Measurements from ENCODE around the gene SLC16A4.
"Not testable (repeated sequence)": the region's sequence is repeated elsewhere in the genome, so short reads cannot be mapped to it uniquely, and the experiment has no call there.

The SLC16A4 gene

GRCh38 chr1:110390692-110391245 lies at the start of gene SLC16A4:
TSS of gene SLC16A4 (minus strand) at chr1:110391026. CDS start at chr1:110389323, 1,703 bp downstream.
- DNase-seq: no peak

GRCh38 chr1:110439873-110440272 lies 49.0 kb upstream of the SLC16A4 start:
- DNase-seq: not testable (repeated sequence)

GRCh38 chr1:110438893-110439292 lies 48.1 kb upstream of the SLC16A4 start:
- no peak for DNase-seq

GRCh38 chr1:110437645-110438299 lies 46.9 kb upstream of the SLC16A4 start:
- DNase-seq: not testable (repeated sequence)

GRCh38 chr1:110436635-110437034 lies 45.8 kb upstream of the SLC16A4 start:
- DNase-seq: no peak

GRCh38 chr1:110434946-110435345 lies 44.1 kb upstream of the SLC16A4 start:
- no peak for DNase-seq

- DNase-seq: no peak
Observed at GRCh38 chr1:110433803-110434202, 43.0 kb upstream of the SLC16A4 start.

GRCh38 chr1:110433213-110433612 lies 42.4 kb upstream of the SLC16A4 start:
- no peak for DNase-seq

- DNase-seq: no peak
Observed at GRCh38 chr1:110430901-110431300, 40.1 kb upstream of the SLC16A4 start.

- no peak for DNase-seq
Observed at GRCh38 chr1:110430366-110430765, 39.5 kb upstream of the SLC16A4 start.

GRCh38 chr1:110428946-110429345 lies 38.1 kb upstream of the SLC16A4 start:
- DNase-seq: no peak

GRCh38 chr1:110426854-110427253 lies 36.0 kb upstream of the SLC16A4 start:
- no peak for DNase-seq

GRCh38 chr1:110425612-110426152 lies 34.9 kb upstream of the SLC16A4 start:
- DNase-seq: no peak

GRCh38 chr1:110424699-110425611 lies 34.1 kb upstream of the SLC16A4 start:
- DNase-seq: no peak

- DNase-seq: no peak
Observed at GRCh38 chr1:110420874-110421793, 30.3 kb upstream of the SLC16A4 start.

GRCh38 chr1:110420023-110420662 lies 29.3 kb upstream of the SLC16A4 start:
- DNase-seq: no peak

- no peak for DNase-seq
Observed at GRCh38 chr1:110418729-110419128, 27.9 kb upstream of the SLC16A4 start.

GRCh38 chr1:110413045-110413444 lies 22.2 kb upstream of the SLC16A4 start:
- DNase-seq: not testable (repeated sequence)

- DNase-seq: peak; percentile 69
Observed at GRCh38 chr1:110412576-110412975, 21.8 kb upstream of the SLC16A4 start.

- DNase-seq: no peak
Observed at GRCh38 chr1:110411173-110411735, 20.4 kb upstream of the SLC16A4 start.

- DNase-seq: no peak
Observed at GRCh38 chr1:110409316-110409715, 18.5 kb upstream of the SLC16A4 start.

All from CD4-positive, alpha-beta T cell treated with Interleukin-17A for 1 hour (primary cell).